NCI-H1105 (cell line): Measurements from ENCODE around the gene ESYT1.
"Not testable (repeated sequence)": the region's sequence is repeated elsewhere in the genome, so short reads cannot be mapped to it uniquely, and the experiment has no call there.

Experiments used
- DNase-seq: peaks from one replicate; lab custom pipeline; 2025; lab: John Stamatoyannopoulos, UW

Gene ESYT1

GRCh38 chr12:56156464-56157200 lies 28.6 kb downstream of the ESYT1 start:
- DNase-seq, result not testable (repeated sequence)

GRCh38 chr12:56157201-56158028 lies 29.3 kb downstream of the ESYT1 start:
- peak; percentile 64 for DNase-seq

GRCh38 chr12:56158029-56158925 lies 30.2 kb downstream of the ESYT1 start, which contains the start of gene MYL6:
Gene MYL6, plus strand, starts transcription at chr12:56158359. Its CDS starts 43 bp downstream, at chr12:56158402.
- peak; percentile 90 for DNase-seq

GRCh38 chr12:56158926-56159461 lies 30.9 kb downstream of the ESYT1 start:
- DNase-seq, result peak; percentile 25

GRCh38 chr12:56159482-56160192 lies 31.6 kb downstream of the ESYT1 start:
- no peak for DNase-seq

GRCh38 chr12:56160193-56160763 lies 32.2 kb downstream of the ESYT1 start:
- DNase-seq, result no peak

- no peak for DNase-seq
Measured at GRCh38 chr12:56160894-56161689, 33.0 kb downstream of the ESYT1 start.

- DNase-seq, result no peak
Measured at GRCh38 chr12:56161690-56162351, 33.8 kb downstream of the ESYT1 start.

- no peak for DNase-seq
Measured at GRCh38 chr12:56162468-56163290, 34.6 kb downstream of the ESYT1 start.

- no peak for DNase-seq
Measured at GRCh38 chr12:56163533-56164344, 35.7 kb downstream of the ESYT1 start.

- DNase-seq, result no peak
Measured at GRCh38 chr12:56164345-56164729, 36.3 kb downstream of the ESYT1 start.

GRCh38 chr12:56165369-56165768 lies 37.3 kb downstream of the ESYT1 start:
- no peak for DNase-seq

GRCh38 chr12:56169229-56169759 lies 41.2 kb downstream of the ESYT1 start:
- DNase-seq, result no peak

GRCh38 chr12:56172839-56173238 lies 44.8 kb downstream of the ESYT1 start:
- DNase-seq, result no peak

- no peak for DNase-seq
Measured at GRCh38 chr12:56178347-56178746, 50.3 kb downstream of the ESYT1 start.

GRCh38 chr12:56186957-56187356 lies 58.9 kb downstream of the ESYT1 start:
- no peak for DNase-seq

GRCh38 chr12:56188131-56188777 lies 60.2 kb downstream of the ESYT1 start:
- no peak for DNase-seq
